ENCODE measurements around the gene COX7A1. TPM values are rescaled to one million over a fixed set of nuclear protein-coding genes. Genes with fewer than 3 reads are reported as not detected.

COX7A1 gene
- total and polyA plus RNA-seq, 7 experiments from 2014 or later, result not detected

DNA sequence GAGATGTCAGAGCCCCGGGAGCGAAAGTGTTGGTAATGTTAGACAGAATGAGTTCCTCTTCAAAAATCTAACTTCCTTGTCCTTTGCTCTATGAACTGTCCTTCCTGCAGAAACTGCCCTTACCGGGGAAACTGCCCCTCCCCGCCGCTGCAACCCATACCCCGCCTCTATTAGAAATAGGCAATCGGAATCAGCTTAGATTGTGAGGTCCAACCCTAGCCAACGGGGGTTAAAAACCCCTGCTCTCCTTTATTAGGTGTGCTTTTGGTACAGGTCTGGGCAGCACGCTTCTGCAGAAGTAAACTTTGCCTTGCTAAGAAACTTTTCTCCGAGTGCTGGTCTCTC, 23.9 kb downstream of the COX7A1 start:
- ChIA-PET POLR2A (interaction anchor here (0.6 to 2.9 kb wide), 9 partner anchors 11 to 432 kb away, joined by 3 to 26 read pairs (median 4); partner anchors contain the start of genes CAPNS1, TBCB, ZFP14 and ZNF146), CTCF (interaction anchor here (0.6 to 7.0 kb wide), 16 partner anchors 9 to 190 kb away, joined by 3 to 100 read pairs (median 4); partner anchors contain the start of genes CAPNS1, POLR2I, TBCB and THAP8)
- Histone ChIP-seq H3K4me1 (ENCODE audit: control insufficient read depth in 2 of 2, insufficient read depth in 2 of 2, low read length in 2 of 2) (no peaks in the 10 kb centered on the region), H3K4me3 (ENCODE audit: low read length) (peak overlapping the region; percentile 69), H3K27me3 (ENCODE audit: control insufficient read depth in 2 of 2, insufficient read depth in 2 of 2, low read length in 2 of 2) (no peaks in the 10 kb centered on the region), H3K36me3 (ENCODE audit: control insufficient read depth in 2 of 3, insufficient read depth in 3 of 3, low read length in 3 of 3) (peaks cover 0 to 23% (median 6%) of the 10 kb centered on the region in 3 experiments), H3K9me3 (ENCODE audit: control insufficient read depth in 2 of 3, low read length in 3 of 3) (no peaks in the 10 kb centered on the region), H3K27ac (ENCODE audit: low read depth, low read length) (peak overlapping the region; percentile 77)
- peak; percentile 5 for ATAC-seq
- Mint-ChIP-seq H3K27me3 (no peaks in the 10 kb centered on the region), H3K9me3 (no peaks in the 10 kb centered on the region), H3K4me1 (peaks cover 0 to 33% (median 6%) of the 10 kb centered on the region in 7 donors), H3K27ac (peak overlapping the region; percentile 83 to 96 (median 90)), H3K36me3 (peaks cover 0 to 11% (median 0%) of the 10 kb centered on the region in 5 donors), H3K4me3 (peak overlapping the region; percentile 81 to 96 (median 91))
- DNase-seq, result no peak
- intact Hi-C loops (cut with micrococcal nuclease), result loop anchor here (1.0 to 10.0 kb wide), 8 partner anchors 11 to 1336 kb away; partner anchors contain the start of genes CAPNS1 (in 1 of the 2), ZFP82 (in 1 of the 2), ZNF529 (in 1 of the 2) and ZNF565 (in 1 of the 2)

DNA sequence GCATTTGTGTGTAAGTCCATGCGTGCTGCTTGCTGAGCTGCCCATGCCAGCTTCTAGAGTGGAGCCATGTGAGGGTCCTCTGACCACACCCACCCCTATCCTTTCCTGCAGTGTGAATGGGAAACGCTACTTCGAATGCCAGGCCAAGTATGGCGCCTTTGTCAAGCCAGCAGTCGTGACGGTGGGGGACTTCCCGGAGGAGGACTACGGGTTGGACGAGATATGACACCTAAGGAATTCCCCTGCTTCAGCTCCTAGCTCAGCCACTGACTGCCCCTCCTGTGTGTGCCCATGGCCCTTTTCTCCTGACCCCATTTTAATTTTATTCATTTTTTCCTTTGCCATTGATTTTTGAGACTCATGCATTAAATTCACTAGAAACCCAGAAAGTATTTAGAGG, 26.7 kb downstream of the COX7A1 start:
- no peak for ATAC-seq
- Histone ChIP-seq H3K4me1 (ENCODE audit: control insufficient read depth in 2 of 2, insufficient read depth in 2 of 2, low read length in 2 of 2) (no peaks in the 10 kb centered on the region), H3K9me3 (ENCODE audit: control insufficient read depth in 2 of 3, low read length in 3 of 3) (no peaks in the 10 kb centered on the region), H3K27ac (ENCODE audit: low read depth, low read length) (no peak overlapping the region), H3K36me3 (ENCODE audit: control insufficient read depth in 2 of 3, insufficient read depth in 3 of 3, low read length in 3 of 3) (peaks cover 0 to 49% (median 13%) of the 10 kb centered on the region in 3 experiments), H3K4me3 (ENCODE audit: low read length) (no peak overlapping the region), H3K27me3 (ENCODE audit: control insufficient read depth in 2 of 2, insufficient read depth in 2 of 2, low read length in 2 of 2) (no peaks in the 10 kb centered on the region)
- H3K36me3 Mint-ChIP-seq, result peaks cover 0 to 18% (median 4%) of the 10 kb centered on the region in 5 donors
- H3K27me3 Mint-ChIP-seq, result no peaks in the 10 kb centered on the region
- no peaks in the 10 kb centered on the region for H3K9me3 Mint-ChIP-seq
- peak overlapping the region in 2 of 9 donors; percentile 34 to 62 for H3K27ac Mint-ChIP-seq
- H3K4me1 Mint-ChIP-seq, result peaks cover 0 to 20% (median 6%) of the 10 kb centered on the region in 7 donors
- POLR2A ChIA-PET, result no interaction called here
- CTCF ChIA-PET, result interaction anchor here (7.0 kb wide), 1 partner anchor 45 kb away, joined by 100 read pairs; no protein-coding TSS in a partner anchor
- intact Hi-C loops (cut with micrococcal nuclease), result loop anchor here in 1 of 2 donors (5.0 to 10.0 kb wide), 5 partner anchors 292 to 1339 kb away; partner anchors contain the start of genes ZFP82, ZNF529, ZNF567 and ZNF569
- H3K4me3 Mint-ChIP-seq, result peak overlapping the region in 2 of 10 donors; percentile 17
- DNase-seq, result no peak

DNA sequence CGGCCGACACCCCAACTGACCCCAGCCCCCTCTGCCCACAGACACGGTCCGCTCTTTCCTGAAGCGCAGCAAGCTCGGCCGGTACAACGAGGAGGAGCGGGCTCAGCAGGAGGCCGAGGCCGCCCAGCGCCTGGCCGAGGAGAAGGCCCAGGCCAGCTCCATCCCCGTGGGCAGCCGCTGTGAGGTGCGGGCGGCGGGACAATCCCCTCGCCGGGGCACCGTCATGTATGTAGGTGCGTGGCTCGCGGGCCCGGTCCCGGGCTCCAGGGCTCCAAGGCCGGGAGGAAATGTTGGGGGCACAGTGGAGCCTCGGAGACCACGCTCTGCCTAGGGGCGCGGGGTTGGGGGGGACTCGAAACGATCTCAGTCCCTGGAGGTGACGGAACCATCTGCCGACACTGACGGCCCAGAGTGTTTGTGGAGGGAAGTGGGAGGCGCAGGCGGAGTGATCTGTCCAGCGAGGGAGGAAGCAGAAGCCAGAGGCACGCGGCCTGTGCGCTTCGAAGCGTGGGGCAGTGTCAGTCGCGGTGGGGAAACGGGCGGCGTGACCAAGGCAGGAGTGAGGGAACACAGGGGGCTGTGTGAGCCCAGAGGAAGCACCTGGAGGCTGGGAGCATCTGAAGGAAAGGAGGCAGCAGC, 30.6 kb downstream of the COX7A1 start:
- ATAC-seq (no peak), DNase-seq (no peak)
- Histone ChIP-seq H3K4me3 (ENCODE audit: low read length) (no peak overlapping the region), H3K36me3 (ENCODE audit: control insufficient read depth in 2 of 3, insufficient read depth in 3 of 3, low read length in 3 of 3) (peaks cover 0 to 76% (median 20%) of the 10 kb centered on the region in 3 experiments), H3K9me3 (ENCODE audit: control insufficient read depth in 2 of 3, low read length in 3 of 3) (no peaks in the 10 kb centered on the region), H3K4me1 (ENCODE audit: control insufficient read depth in 2 of 2, insufficient read depth in 2 of 2, low read length in 2 of 2) (peaks cover 0 to under 1% of the 10 kb centered on the region in 2 donors), H3K27me3 (ENCODE audit: control insufficient read depth in 2 of 2, insufficient read depth in 2 of 2, low read length in 2 of 2) (no peaks in the 10 kb centered on the region), H3K27ac (ENCODE audit: low read depth, low read length) (no peak overlapping the region)
- POLR2A ChIA-PET, result interaction anchor here (0.7 kb wide), 1 partner anchor 22 kb away, joined by 5 read pairs; no protein-coding TSS in a partner anchor
- CTCF ChIA-PET, result no interaction called here
- H3K36me3 Mint-ChIP-seq, result peaks cover 8 to 31% (median 14%) of the 10 kb centered on the region in 5 donors
- H3K27ac Mint-ChIP-seq, result peak overlapping the region in 1 of 9 donors; percentile 38
- H3K4me3 Mint-ChIP-seq, result no peak overlapping the region
- no peaks in the 10 kb centered on the region for H3K27me3 Mint-ChIP-seq
- no peaks in the 10 kb centered on the region for H3K9me3 Mint-ChIP-seq
- intact Hi-C loops (cut with micrococcal nuclease), result loop anchor here in 1 of 2 donors (10.0 kb wide), 2 partner anchors 563 to 1343 kb away; partner anchors contain the start of genes ZNF567, ZNF569 and ZNF570
- peaks cover 14 to 21% (median 16%) of the 10 kb centered on the region in 7 donors for H3K4me1 Mint-ChIP-seq

DNA sequence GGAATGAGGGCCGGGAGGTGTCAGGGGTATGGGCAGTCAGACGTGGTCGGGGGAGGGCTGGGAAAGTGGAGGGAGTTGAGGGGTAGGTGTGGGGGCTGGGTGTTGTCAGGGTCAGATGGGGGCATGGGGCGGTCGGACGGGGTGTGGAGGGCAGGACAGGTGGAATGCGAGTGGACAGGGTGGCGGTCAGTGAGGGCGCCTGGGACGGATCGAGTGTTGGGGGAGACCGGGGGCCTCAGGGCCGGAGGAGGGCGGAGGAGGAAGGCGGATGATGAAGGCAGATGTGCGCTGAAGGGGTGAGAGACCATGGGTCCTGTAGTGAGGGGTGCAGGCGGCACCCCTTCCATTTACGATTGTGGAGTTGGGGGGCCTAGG, 31.3 kb downstream of the COX7A1 start:
- POLR2A ChIA-PET, result no interaction called here
- Mint-ChIP-seq H3K9me3 (no peaks in the 10 kb centered on the region), H3K36me3 (peaks cover 8 to 33% (median 14%) of the 10 kb centered on the region in 5 donors), H3K4me1 (peaks cover 18 to 28% (median 21%) of the 10 kb centered on the region in 7 donors), H3K27me3 (no peaks in the 10 kb centered on the region), H3K27ac (no peak overlapping the region), H3K4me3 (no peak overlapping the region)
- H3K27me3 ChIP-seq (ENCODE audit: control insufficient read depth in 2 of 2, insufficient read depth in 2 of 2, low read length in 2 of 2), result no peaks in the 10 kb centered on the region
- intact Hi-C loops (cut with micrococcal nuclease), result loop anchor here in 1 of 2 donors (10.0 kb wide), 2 partner anchors 564 to 1344 kb away; partner anchors contain the start of genes ZNF567, ZNF569 and ZNF570
- DNase-seq (no peak), ATAC-seq (no peak)
- H3K36me3 ChIP-seq (ENCODE audit: control insufficient read depth in 2 of 3, insufficient read depth in 3 of 3, low read length in 3 of 3), result peaks cover 0 to 76% (median 20%) of the 10 kb centered on the region in 3 experiments
- H3K4me1 ChIP-seq (ENCODE audit: control insufficient read depth in 2 of 2, insufficient read depth in 2 of 2, low read length in 2 of 2), result peaks cover 4 to 7% of the 10 kb centered on the region in 2 donors
- H3K4me3 ChIP-seq (ENCODE audit: low read length), result no peak overlapping the region
- no peaks in the 10 kb centered on the region for H3K9me3 ChIP-seq (ENCODE audit: control insufficient read depth in 2 of 3, low read length in 3 of 3)
- CTCF ChIA-PET, result no interaction called here
- H3K27ac ChIP-seq (ENCODE audit: low read depth, low read length), result no peak overlapping the region

DNA sequence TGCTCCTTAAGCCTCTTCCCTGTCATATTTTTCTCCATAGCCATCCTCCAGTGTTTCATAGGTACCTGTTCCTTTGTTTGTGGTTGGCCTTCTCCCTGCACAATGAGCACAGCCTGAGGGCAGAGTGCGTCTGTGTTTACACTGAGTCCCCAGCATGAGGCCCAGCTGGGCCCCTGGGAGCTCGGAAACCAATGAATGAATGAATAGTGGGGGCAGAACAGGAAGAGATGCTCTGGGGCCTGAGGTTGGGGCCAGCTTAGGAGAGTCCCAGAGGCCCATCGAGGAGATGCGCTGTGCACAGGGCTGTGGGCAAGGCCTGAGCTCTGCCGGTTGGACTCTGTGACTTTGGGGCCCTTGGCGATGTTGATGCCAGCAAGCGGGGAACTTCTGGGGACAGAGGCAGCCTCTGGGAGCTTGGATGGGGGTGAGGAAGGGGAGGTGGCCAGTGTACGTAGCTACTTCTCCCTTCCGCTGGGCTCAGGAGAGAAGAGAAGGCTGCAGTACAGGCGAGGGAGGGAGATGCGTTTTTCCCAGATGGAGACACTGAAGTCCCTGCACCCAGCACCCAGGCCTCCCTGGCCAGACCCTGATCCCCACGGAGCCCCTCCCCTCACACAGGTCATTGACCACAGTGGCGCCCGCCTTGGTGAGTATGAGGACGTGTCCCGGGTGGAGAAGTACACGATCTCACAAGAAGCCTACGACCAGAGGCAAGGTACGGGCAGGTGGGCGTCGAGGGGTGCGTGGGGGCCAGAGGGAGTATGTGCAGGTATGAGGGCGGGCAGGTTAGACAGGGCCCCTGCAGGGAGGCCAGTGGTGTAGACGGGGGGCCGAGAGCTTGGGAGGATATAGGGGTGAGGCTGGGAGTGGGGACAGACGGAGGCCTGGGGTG, 31.9 kb downstream of the COX7A1 start:
- H3K4me3 Mint-ChIP-seq, result no peak overlapping the region

DNA sequence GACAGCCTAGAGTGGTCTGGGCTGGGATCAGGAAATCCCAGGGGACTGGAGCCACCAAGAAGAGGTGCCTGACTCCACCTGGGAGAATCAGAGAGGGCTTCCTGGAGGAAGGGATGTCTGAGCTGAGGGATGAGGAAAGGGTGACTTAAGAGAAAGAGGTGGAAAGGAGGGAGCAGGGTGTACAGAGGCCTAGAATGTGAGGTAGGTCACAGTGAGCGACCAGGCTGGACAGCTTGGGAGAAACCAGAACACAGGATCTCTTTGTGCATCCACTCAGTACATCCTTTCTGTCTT, 36.0 kb downstream of the COX7A1 start:
- H3K4me1 ChIP-seq (ENCODE audit: control insufficient read depth in 2 of 2, insufficient read depth in 2 of 2, low read length in 2 of 2), result peaks cover 14 to 15% of the 10 kb centered on the region in 2 donors
- ChIA-PET CTCF (interaction anchor here (3.2 kb wide), 1 partner anchor 11 kb away, joined by 10 read pairs; no protein-coding TSS in a partner anchor), POLR2A (interaction anchor here (1.1 to 2.6 kb wide), 5 partner anchors 12 to 98 kb away, joined by 4 to 17 read pairs (median 13); partner anchors contain the start of genes CAPNS1, ZNF146 and ZNF565)
- peak overlapping the region; percentile 97 for H3K4me3 ChIP-seq (ENCODE audit: low read length)
- DNase-seq (no peak), ATAC-seq (no peak)
- H3K4me3 Mint-ChIP-seq, result peak overlapping the region; percentile 89 to 98 (median 96)
- H3K36me3 ChIP-seq (ENCODE audit: control insufficient read depth in 2 of 3, insufficient read depth in 3 of 3, low read length in 3 of 3), result peaks cover 0 to 55% (median 15%) of the 10 kb centered on the region in 3 experiments
- peak overlapping the region; percentile 90 for H3K27ac ChIP-seq (ENCODE audit: low read depth, low read length)
- H3K27ac Mint-ChIP-seq, result peak overlapping the region in 8 of 9 donors; percentile 6 to 99 (median 98)
- H3K27me3 ChIP-seq (ENCODE audit: control insufficient read depth in 2 of 2, insufficient read depth in 2 of 2, low read length in 2 of 2), result no peaks in the 10 kb centered on the region
- H3K36me3 Mint-ChIP-seq, result peaks cover 12 to 22% (median 18%) of the 10 kb centered on the region in 5 donors
- peaks cover 0 to 6% (median 0%) of the 10 kb centered on the region in 11 donors for H3K9me3 Mint-ChIP-seq
- peaks cover 31 to 56% (median 46%) of the 10 kb centered on the region in 7 donors for H3K4me1 Mint-ChIP-seq
- H3K27me3 Mint-ChIP-seq, result peaks cover 0 to 5% (median 0%) of the 10 kb centered on the region in 5 donors
- H3K9me3 ChIP-seq (ENCODE audit: control insufficient read depth in 2 of 3, low read length in 3 of 3), result no peaks in the 10 kb centered on the region
- intact Hi-C loops (cut with micrococcal nuclease), result loop anchor here (5.0 to 10.0 kb wide), 3 partner anchors 221 to 1791 kb away; partner anchors contain the start of genes SIPA1L3 (in 1 of the 2), WDR87 (in 1 of the 2), ZNF540 (in 1 of the 2) and ZNF571 (in 1 of the 2)

More for the DNA sequence above, 31.9 kb downstream of the COX7A1 start:
- ATAC-seq, result no peak
- DNase-seq, result no peak
- H3K4me1 Mint-ChIP-seq, result peaks cover 18 to 30% (median 23%) of the 10 kb centered on the region in 7 donors
- ChIA-PET CTCF (interaction anchor here (0.6 to 1.5 kb wide), 2 partner anchors 9 to 15 kb away, joined by 3 read pairs; no protein-coding TSS in a partner anchor), POLR2A (no interaction called here)
- H3K27me3 Mint-ChIP-seq, result no peaks in the 10 kb centered on the region
- H3K4me3 ChIP-seq (ENCODE audit: low read length), result no peak overlapping the region
- H3K27ac Mint-ChIP-seq, result peak overlapping the region in 4 of 9 donors; percentile 14 to 86 (median 40)
- H3K36me3 Mint-ChIP-seq, result peaks cover 8 to 27% (median 14%) of the 10 kb centered on the region in 5 donors
- H3K9me3 ChIP-seq (ENCODE audit: control insufficient read depth in 2 of 3, low read length in 3 of 3), result no peaks in the 10 kb centered on the region
- H3K9me3 Mint-ChIP-seq, result no peaks in the 10 kb centered on the region
- H3K27me3 ChIP-seq (ENCODE audit: control insufficient read depth in 2 of 2, insufficient read depth in 2 of 2, low read length in 2 of 2), result no peaks in the 10 kb centered on the region
- intact Hi-C loops (cut with micrococcal nuclease), result loop anchor here in 1 of 2 donors (10.0 kb wide), 2 partner anchors 564 to 1344 kb away; partner anchors contain the start of genes ZNF567, ZNF569 and ZNF570
- H3K36me3 ChIP-seq (ENCODE audit: control insufficient read depth in 2 of 3, insufficient read depth in 3 of 3, low read length in 3 of 3), result peaks cover 0 to 69% (median 20%) of the 10 kb centered on the region in 3 experiments
- H3K27ac ChIP-seq (ENCODE audit: low read depth, low read length), result no peak overlapping the region
- peaks cover 6 to 8% of the 10 kb centered on the region in 2 donors for H3K4me1 ChIP-seq (ENCODE audit: control insufficient read depth in 2 of 2, insufficient read depth in 2 of 2, low read length in 2 of 2)

Measured in naive thymus-derived CD4-positive, alpha-beta T cell (primary cell).